ENCODE data around the gene CWC22. TPM values are rescaled to one million over a fixed set of nuclear protein-coding genes. Genes with fewer than 3 reads are reported as not detected.

CWC22 gene
- total RNA-seq, 2 donors from 2014 or later: 19.4 to 23.0 TPM

DNA sequence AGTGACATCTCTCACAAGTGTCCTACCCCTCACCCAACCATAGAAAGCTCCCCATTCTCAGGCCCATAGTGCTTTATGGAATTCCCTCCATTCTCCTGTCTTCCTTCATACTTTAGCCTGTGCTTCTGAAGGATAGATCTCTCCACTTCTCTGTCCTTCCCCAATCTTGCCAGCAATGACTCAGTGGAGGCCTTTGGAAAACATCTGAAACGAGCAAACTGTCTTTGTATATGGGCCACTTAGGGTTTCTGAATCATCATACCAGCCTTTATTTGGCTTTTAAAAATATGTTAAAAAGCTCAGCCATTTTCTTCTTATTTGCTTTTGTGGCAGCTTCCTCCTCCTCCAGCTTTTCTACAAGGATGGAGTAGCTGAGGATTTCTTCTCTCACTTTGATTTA lies 80.1 kb downstream of the CWC22 start:
- DNase-seq (ENCODE audit: low spot score) (no peak), ATAC-seq (no peak)
- H3K4me1 Mint-ChIP-seq (ENCODE audit: low read depth in 2 of 2): no peaks in the 10 kb centered on the region
- H3K27me3 Mint-ChIP-seq: no peaks in the 10 kb centered on the region
- no peak overlapping the region for H3K27ac Mint-ChIP-seq
- no peak overlapping the region for H3K4me3 Mint-ChIP-seq
- H3K9me3 Mint-ChIP-seq: peaks cover 25% of the 10 kb centered on the region
- H3K36me3 Mint-ChIP-seq: peaks cover 29% of the 10 kb centered on the region

- Mint-ChIP-seq H3K4me3 (no peak overlapping the region), H3K4me1 (ENCODE audit: low read depth in 2 of 2) (no peaks in the 10 kb centered on the region), H3K27me3 (no peaks in the 10 kb centered on the region), H3K36me3 (peaks cover 27% of the 10 kb centered on the region), H3K9me3 (peaks cover 24% of the 10 kb centered on the region), H3K27ac (no peak overlapping the region)
- DNase-seq (ENCODE audit: low spot score): no peak
- no peak for ATAC-seq
These were observed 81.4 kb downstream of the CWC22 start for GRCh38 chr2:179925713-179926112.

DNA sequence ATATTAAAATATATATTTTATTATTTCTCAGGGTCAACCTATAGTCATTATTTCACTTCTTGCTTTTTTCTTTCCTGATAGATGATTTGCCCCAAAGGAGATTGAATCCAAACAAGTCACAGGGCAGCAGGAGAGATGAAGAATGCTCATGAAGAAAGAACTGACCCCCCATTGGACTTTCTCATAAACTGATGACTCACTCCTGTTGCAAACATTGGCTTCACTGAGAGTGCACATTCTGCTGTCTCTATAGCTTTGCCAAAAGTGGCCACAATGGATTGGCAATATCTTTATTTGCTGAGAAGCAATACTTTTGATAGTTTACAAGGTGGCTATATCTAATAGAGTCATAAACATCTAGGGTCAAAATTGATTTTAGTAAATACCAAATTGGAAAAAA lies 89.8 kb downstream of the CWC22 start:
- DNase-seq (ENCODE audit: low spot score) (no peak), ATAC-seq (no peak)
- Mint-ChIP-seq H3K9me3 (peaks cover 4% of the 10 kb centered on the region), H3K27me3 (no peaks in the 10 kb centered on the region), H3K27ac (no peak overlapping the region), H3K4me1 (ENCODE audit: low read depth in 2 of 2) (no peaks in the 10 kb centered on the region), H3K4me3 (no peak overlapping the region), H3K36me3 (no peaks in the 10 kb centered on the region)

DNA sequence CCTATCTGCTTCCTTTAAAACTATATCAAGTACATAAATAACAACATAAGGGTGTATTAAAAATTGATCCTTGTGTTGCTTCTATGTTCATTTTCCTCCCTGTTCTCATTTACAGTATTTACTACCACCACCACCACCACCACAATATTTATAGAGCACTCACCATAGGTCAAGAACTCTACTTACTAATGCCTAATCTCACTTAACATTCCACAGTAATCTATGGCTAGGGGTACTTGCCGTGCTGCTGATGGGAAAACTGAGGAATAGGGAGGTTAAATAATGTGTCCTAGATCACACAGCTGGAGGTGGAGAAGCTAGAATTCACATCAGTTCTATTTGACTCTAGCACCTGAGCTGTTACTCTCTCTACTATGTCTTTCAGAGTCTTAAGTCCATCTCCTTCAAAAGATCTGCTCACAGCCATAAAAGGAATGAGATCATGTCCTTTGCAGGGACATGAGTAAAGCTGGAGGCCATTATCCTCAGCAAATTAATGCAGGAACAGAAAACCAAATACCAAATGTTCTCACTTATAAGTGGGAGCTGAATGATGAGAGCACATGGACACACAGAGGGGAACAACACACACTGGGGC lies 91.6 kb downstream of the CWC22 start:
- H3K4me3 Mint-ChIP-seq: no peak overlapping the region
- ATAC-seq (no peak), DNase-seq (ENCODE audit: low spot score) (no peak)
- no peaks in the 10 kb centered on the region for H3K36me3 Mint-ChIP-seq
- no peak overlapping the region for H3K27ac Mint-ChIP-seq
- H3K4me1 Mint-ChIP-seq (ENCODE audit: low read depth in 2 of 2): no peaks in the 10 kb centered on the region
- H3K27me3 Mint-ChIP-seq: no peaks in the 10 kb centered on the region
- peaks cover 4% of the 10 kb centered on the region for H3K9me3 Mint-ChIP-seq

GRCh38 chr2:179913809-179914208 lies 93.3 kb downstream of the CWC22 start:
- Mint-ChIP-seq H3K36me3 (no peaks in the 10 kb centered on the region), H3K9me3 (peaks cover 4% of the 10 kb centered on the region), H3K27ac (no peak overlapping the region), H3K27me3 (peaks cover 2 to 10% of the 10 kb centered on the region in 2 donors), H3K4me3 (no peak overlapping the region), H3K4me1 (ENCODE audit: low read depth in 2 of 2) (no peaks in the 10 kb centered on the region)
- no peak for ATAC-seq
- DNase-seq (ENCODE audit: low spot score): no peak

DNA sequence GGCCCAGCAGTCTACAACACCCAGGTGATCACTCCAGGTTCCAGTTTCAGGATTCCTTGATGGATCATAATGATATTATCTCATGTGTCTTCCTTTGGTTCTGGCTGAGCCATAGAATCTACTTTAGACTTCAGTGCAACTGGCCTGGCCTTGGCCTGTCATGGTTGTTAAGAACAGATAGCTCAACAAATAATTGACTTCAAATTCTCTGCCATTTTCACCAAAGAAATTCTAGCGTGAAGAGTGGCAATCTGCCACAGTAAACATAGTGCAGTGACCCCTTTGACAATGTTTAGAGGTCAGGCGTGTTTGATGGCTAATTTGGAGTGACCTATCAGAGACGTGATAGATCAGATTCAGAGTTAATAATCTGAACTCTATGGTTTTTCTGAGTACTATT lies 95.5 kb downstream of the CWC22 start:
- Mint-ChIP-seq H3K27ac (no peak overlapping the region), H3K27me3 (peaks cover 2 to 18% of the 10 kb centered on the region in 2 donors), H3K36me3 (no peaks in the 10 kb centered on the region), H3K4me1 (ENCODE audit: low read depth in 2 of 2) (no peaks in the 10 kb centered on the region), H3K9me3 (peaks cover 4% of the 10 kb centered on the region), H3K4me3 (no peak overlapping the region)
- ATAC-seq (no peak), DNase-seq (ENCODE audit: low spot score) (no peak)

DNA sequence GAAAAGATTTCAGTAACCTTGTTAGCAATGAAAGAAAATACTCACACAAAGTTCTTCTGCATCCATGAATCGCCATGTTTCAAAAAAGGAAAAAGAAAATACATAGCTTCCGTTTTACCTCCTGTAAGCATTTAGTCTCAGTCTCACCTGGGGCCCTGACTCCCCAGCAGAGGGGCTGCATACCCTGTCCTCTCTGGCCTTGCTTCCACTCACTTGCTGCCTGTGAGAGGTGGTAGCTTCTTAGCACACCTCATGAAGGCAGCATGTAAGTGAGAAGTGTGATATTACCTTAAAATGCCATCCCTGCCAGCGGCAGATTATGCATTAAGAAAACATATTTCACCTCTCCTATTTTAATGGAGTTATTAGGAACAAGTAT lies 96.4 kb downstream of the CWC22 start:
- no peaks in the 10 kb centered on the region for H3K4me1 Mint-ChIP-seq (ENCODE audit: low read depth in 2 of 2)
- H3K36me3 Mint-ChIP-seq: no peaks in the 10 kb centered on the region
- H3K27ac Mint-ChIP-seq: no peak overlapping the region
- no peak overlapping the region for H3K4me3 Mint-ChIP-seq
- H3K27me3 Mint-ChIP-seq: peaks cover 2 to 18% of the 10 kb centered on the region in 2 donors
- DNase-seq (ENCODE audit: low spot score) (no peak), ATAC-seq (no peak)
- peaks cover 4% of the 10 kb centered on the region for H3K9me3 Mint-ChIP-seq

DNA sequence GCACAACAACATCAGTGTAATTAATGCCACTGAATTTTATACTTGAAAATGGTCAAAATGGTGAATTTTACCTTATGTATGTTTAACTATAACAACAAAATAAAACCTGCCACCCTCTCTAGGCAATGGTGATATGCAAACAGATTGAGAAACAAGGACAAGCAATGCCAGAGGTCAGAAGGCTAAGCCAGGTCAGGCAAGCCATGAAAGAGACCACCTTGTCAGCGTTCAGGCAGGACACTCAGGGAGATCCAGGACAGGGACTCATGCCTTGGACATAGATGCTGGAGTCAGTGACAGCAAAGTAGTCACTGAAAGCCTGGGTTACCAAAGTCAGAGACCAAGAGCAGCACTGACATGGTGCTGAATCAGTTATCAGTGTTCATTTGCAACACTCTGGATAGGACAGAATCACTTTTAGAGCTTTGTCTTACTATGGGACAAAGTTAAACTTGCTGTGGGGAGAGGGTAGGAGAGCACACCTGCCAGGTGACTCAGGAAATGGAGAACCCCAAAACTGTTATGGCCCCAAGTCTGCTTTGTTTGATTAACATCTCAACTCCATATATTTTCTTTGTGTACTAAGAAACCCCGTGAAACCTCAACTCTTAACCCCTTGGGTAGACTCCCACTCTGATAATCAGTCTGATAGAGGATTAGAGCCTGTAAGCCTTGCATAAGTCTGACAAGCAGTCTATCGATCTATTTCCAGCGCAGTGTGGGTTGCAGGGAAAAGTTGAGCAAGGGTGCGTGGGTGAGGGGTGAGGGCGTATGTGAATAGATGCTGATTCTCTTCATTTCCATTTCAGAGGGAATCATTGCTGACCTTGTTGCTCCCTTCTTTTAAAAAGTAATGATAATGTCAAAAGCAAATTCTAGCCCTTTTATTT lies 97.0 kb downstream of the CWC22 start:
- DNase-seq (ENCODE audit: low spot score): no peak
- no peak overlapping the region for H3K27ac Mint-ChIP-seq
- H3K9me3 Mint-ChIP-seq: peaks cover 4% of the 10 kb centered on the region
- no peak for ATAC-seq
- no peaks in the 10 kb centered on the region for H3K4me1 Mint-ChIP-seq (ENCODE audit: low read depth in 2 of 2)
- H3K27me3 Mint-ChIP-seq: peaks cover 2 to 18% of the 10 kb centered on the region in 2 donors
- H3K36me3 Mint-ChIP-seq: no peaks in the 10 kb centered on the region
- H3K4me3 Mint-ChIP-seq: no peak overlapping the region

DNA sequence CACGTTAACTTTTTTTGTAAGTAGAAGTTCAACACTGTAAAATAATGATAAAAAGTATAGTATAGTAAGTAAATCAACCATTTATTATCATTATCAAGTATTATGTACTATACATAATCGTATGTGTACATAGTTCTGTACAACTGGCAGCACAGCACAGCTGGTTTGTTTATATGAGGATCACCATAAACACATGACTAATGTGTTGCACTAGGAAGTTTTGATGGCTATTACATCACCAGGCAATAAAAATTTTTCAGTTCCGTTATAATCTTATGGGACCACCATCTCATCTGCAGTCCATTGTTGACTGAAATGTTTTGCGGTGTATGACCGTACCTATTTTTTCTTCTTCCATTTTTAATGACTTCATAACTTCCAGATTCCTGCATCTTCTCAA lies 106.4 kb downstream of the CWC22 start:
- peaks cover 8% of the 10 kb centered on the region for H3K9me3 Mint-ChIP-seq
- no peak overlapping the region for H3K4me3 Mint-ChIP-seq
- DNase-seq (ENCODE audit: low spot score) (no peak), ATAC-seq (no peak)
- no peaks in the 10 kb centered on the region for H3K36me3 Mint-ChIP-seq
- H3K4me1 Mint-ChIP-seq (ENCODE audit: low read depth in 2 of 2): no peaks in the 10 kb centered on the region
- peaks cover 0 to 4% of the 10 kb centered on the region in 2 donors for H3K27me3 Mint-ChIP-seq
- H3K27ac Mint-ChIP-seq: no peak overlapping the region

GRCh38 chr2:179899666-179900065 lies 107.4 kb downstream of the CWC22 start:
- peaks cover 0 to 4% of the 10 kb centered on the region in 2 donors for H3K27me3 Mint-ChIP-seq
- H3K4me1 Mint-ChIP-seq (ENCODE audit: low read depth in 2 of 2): no peaks in the 10 kb centered on the region
- H3K36me3 Mint-ChIP-seq: no peaks in the 10 kb centered on the region
- DNase-seq (ENCODE audit: low spot score): no peak
- ATAC-seq: peak in 1 of 2 donors; percentile 28
- H3K4me3 Mint-ChIP-seq: no peak overlapping the region
- peak overlapping the region in 1 of 2 donors; percentile 34 for H3K27ac Mint-ChIP-seq
- H3K9me3 Mint-ChIP-seq: peaks cover 8% of the 10 kb centered on the region

DNA sequence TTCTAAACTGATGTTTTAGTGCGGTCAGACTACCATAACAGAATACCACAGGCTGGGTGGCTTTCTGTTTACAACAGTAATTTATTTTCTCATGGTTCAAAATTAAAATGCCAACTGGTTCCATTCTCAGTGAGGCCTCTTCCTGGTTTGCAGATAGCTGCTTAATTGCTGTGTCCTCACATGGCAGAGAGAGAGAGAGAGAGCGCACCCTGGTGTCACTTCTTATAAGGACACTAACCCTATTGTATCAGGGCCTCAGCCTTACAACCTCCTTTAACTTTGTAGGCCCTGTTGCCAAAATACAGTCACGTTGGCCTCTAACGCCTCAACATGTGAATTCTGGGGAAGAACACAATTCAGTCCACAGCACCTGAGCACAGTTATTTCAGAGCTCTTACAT lies 108.2 kb downstream of the CWC22 start:
- no peak overlapping the region for H3K27ac Mint-ChIP-seq
- H3K4me1 Mint-ChIP-seq (ENCODE audit: low read depth in 2 of 2): no peaks in the 10 kb centered on the region
- no peak overlapping the region for H3K4me3 Mint-ChIP-seq
- peaks cover 2 to 4% of the 10 kb centered on the region in 2 donors for H3K27me3 Mint-ChIP-seq
- peaks cover 8% of the 10 kb centered on the region for H3K9me3 Mint-ChIP-seq
- H3K36me3 Mint-ChIP-seq: no peaks in the 10 kb centered on the region
- DNase-seq (ENCODE audit: low spot score) (no peak), ATAC-seq (no peak)

Other genes starting within 250 kb of the CWC22 start
- not detected for gene ZNF385B, start 145.7 kb downstream of the CWC22 start, total RNA-seq